IPS DF 4.7 (cell line): ENCODE results near the gene ASPHD2.
"Not testable (repeated sequence)": the region's sequence is repeated elsewhere in the genome, so short reads cannot be mapped to it uniquely, and the experiment has no call there.

Experiments
- DNase-seq: peaks from one replicate; pipeline ENCODE4 v3.0.0-alpha.2; 2013; ENCODE audit warnings: low spot score; ENCODE audit errors: extremely low read depth

The ASPHD2 gene

GRCh38 chr22:26428515-26429457 lies at the start of gene ASPHD2:
TSS of gene ASPHD2 (plus strand) at chr22:26429260. CDS start at chr22:26433616, 4,356 bp downstream.
- no peak for DNase-seq

- DNase-seq = no peak
Measured at GRCh38 chr22:26380072-26380830, 48.8 kb upstream of the ASPHD2 start.

GRCh38 chr22:26382782-26383181 lies 46.3 kb upstream of the ASPHD2 start:
- no peak for DNase-seq

GRCh38 chr22:26383968-26384556 lies 45.0 kb upstream of the ASPHD2 start:
- DNase-seq = no peak

GRCh38 chr22:26385164-26385563 lies 43.9 kb upstream of the ASPHD2 start:
- DNase-seq = no peak

- no peak for DNase-seq
Measured at GRCh38 chr22:26389125-26389524, 39.9 kb upstream of the ASPHD2 start.

- no peak for DNase-seq
Measured at GRCh38 chr22:26391091-26391490, 38.0 kb upstream of the ASPHD2 start.

- DNase-seq = no peak
Measured at GRCh38 chr22:26391623-26392022, 37.4 kb upstream of the ASPHD2 start.

- DNase-seq = no peak
Measured at GRCh38 chr22:26393929-26394328, 35.1 kb upstream of the ASPHD2 start.

- DNase-seq = no peak
Measured at GRCh38 chr22:26394777-26395176, 34.3 kb upstream of the ASPHD2 start.

- no peak for DNase-seq
Measured at GRCh38 chr22:26395926-26396325, 33.1 kb upstream of the ASPHD2 start.

- no peak for DNase-seq
Measured at GRCh38 chr22:26398741-26399153, 30.3 kb upstream of the ASPHD2 start.

- no peak for DNase-seq
Measured at GRCh38 chr22:26399289-26399688, 29.8 kb upstream of the ASPHD2 start.

GRCh38 chr22:26401726-26402125 lies 27.3 kb upstream of the ASPHD2 start:
- DNase-seq = no peak

GRCh38 chr22:26404851-26405421 lies 24.1 kb upstream of the ASPHD2 start:
- no peak for DNase-seq

GRCh38 chr22:26406118-26406517 lies 22.9 kb upstream of the ASPHD2 start:
- no peak for DNase-seq

GRCh38 chr22:26408562-26409220 lies 20.4 kb upstream of the ASPHD2 start:
- DNase-seq = not testable (repeated sequence)

- DNase-seq = no peak
Measured at GRCh38 chr22:26409719-26410335, 19.2 kb upstream of the ASPHD2 start.

- DNase-seq = no peak
Measured at GRCh38 chr22:26410386-26410785, 18.7 kb upstream of the ASPHD2 start.

- no peak for DNase-seq
Measured at GRCh38 chr22:26414347-26414746, 14.7 kb upstream of the ASPHD2 start.

- DNase-seq = no peak
Measured at GRCh38 chr22:26416256-26416655, 12.8 kb upstream of the ASPHD2 start.
